NCI-H345 treated with DMSO at 0.1 percent for 48 hours (cell line): Measurements from ENCODE around the gene AP3B2.
"Not testable (repeated sequence)": the region's sequence is repeated elsewhere in the genome, so short reads cannot be mapped to it uniquely, and the experiment has no call there.

Experiments
- DNase-seq: peaks from one replicate; lab custom pipeline; 2025; ENCODE audit not compliant: unreplicated experiment; lab: John Stamatoyannopoulos, UW

AP3B2 gene

GRCh38 chr15:82709421-82710207 lies at the start of gene AP3B2:
Gene AP3B2, minus strand, starts transcription at chr15:82709875. Its CDS starts 169 bp downstream, at chr15:82709706.
- peak; percentile 60 for DNase-seq

DNA sequence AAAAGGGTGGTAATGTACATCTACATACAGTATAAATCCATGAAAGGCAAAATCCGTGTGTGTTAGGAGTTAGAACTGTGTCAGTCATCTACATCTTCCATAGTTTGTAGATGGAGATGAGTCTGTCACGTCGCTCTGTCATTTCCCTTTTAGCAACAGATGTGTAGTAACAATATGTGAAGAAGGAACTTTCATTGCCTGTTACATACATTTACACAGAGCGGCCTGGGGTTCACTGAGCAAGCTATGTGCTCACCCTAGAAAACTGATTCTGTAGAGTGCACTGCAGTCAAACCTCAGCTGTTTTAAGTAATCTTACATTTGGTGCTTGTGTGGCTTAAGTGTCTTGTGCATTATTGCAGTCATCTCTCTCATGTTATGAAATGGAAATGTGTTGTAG lies 41.6 kb upstream of the AP3B2 start:
- DNase-seq: no peak

- DNase-seq: no peak
Observed at GRCh38 chr15:82750831-82751180, 41.1 kb upstream of the AP3B2 start.

DNA sequence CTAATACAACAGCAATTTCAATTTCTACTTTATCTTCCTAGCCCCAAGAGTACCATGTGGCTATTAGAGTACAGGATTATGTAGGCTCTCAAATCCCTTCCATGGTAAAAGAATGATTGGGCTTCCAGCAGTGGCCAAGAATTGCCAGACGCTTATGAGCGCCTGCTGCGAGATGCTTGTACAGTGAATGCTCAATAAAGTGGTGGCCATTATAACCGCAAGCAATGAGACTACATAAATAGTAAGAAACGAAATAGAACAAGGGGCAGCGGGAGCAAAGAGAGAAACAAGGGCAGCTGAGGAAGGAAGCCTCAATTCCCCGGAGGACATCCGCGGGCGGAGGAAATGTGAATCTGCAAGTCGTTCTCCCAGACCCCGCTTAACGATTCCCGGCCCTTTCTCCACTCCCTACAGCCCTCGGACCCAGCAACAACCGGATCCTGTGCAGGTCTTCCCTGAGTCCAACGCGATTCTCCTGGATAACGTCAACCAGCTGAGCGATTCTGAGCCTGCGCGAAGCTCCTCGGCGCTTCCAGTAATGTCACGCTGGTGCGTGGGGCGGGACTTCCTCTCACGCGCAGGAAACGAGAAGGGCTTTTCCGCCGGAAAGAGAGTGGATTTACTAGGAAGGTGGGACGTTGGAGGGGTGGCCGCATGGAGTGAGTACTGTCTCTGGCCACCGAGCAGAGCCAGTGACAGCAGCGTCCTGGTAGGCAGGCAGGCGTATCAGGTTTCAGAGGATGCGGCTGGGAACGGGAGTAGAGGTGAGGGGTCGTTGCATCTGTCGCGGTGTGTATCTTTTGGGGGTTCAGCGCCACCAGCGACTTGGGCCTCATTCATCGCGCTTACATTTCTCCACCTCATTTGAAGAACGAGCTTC lies 40.5 kb upstream of the AP3B2 start:
- peak; percentile 58 for DNase-seq

- DNase-seq: no peak
Observed at GRCh38 chr15:82748315-82748714, 38.6 kb upstream of the AP3B2 start.

- DNase-seq: no peak
Observed at GRCh38 chr15:82743810-82744209, 34.1 kb upstream of the AP3B2 start.

DNA sequence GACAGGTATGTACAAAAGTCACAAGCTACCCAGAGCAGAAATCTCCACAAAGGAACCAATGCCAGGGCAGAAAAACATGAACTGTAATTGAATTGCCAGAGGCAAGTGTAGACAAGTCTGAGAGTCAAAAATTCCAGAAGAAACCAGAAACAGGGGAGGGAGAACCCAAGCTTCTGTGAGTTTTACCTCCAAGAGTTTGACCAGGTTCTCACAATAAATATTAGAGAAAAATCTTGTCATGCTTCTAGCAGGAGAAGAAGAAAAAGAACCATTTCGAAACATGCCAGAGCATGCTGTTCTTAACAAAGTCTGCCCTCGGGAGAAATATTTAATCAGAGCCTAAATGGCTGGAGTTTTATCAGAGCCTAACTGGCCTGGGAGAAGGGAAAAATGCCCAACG lies 32.5 kb upstream of the AP3B2 start:
- no peak for DNase-seq

DNA sequence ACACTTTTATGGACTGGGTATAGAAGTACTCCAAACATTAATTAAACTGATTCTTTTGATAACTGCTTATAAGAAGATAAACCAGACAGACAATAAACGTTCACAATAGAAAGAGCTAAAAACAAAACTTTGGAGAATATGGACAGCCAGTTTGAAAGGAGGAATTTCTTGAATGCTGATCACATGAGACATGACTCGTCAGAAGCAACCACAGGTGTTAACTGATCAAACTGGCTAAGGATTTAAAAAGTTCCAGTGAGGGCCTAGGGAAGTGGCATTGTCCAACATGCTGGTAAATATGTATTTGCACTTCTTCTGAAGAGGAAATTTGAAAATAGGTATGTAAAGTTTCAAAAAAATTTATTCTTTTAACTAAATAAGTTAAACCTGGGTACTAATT lies 29.4 kb upstream of the AP3B2 start:
- no peak for DNase-seq

GRCh38 chr15:82737975-82738374 lies 28.3 kb upstream of the AP3B2 start:
- DNase-seq: no peak

DNA sequence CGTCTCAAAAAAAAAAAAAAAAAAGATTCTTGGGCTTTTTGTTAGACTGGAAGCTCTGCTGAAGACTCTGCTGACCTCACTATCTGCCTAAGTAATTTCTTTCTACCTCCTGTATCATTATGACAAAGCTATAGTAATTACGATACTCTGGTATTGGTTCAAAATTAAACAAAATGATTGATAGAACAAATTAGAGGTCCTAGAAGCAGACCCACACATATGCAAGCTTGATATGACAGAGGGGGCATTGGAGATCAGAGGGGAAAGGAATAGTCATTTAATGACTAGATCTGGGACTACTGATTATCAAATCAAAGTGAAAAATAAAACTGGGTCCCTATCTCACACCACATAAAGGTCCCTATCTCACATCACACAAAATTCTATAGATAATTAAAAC lies 21.9 kb upstream of the AP3B2 start:
- DNase-seq: no peak

GRCh38 chr15:82730022-82730530 lies 20.4 kb upstream of the AP3B2 start:
- no peak for DNase-seq

- no peak for DNase-seq
Observed at GRCh38 chr15:82726816-82727215, 17.1 kb upstream of the AP3B2 start.

DNA sequence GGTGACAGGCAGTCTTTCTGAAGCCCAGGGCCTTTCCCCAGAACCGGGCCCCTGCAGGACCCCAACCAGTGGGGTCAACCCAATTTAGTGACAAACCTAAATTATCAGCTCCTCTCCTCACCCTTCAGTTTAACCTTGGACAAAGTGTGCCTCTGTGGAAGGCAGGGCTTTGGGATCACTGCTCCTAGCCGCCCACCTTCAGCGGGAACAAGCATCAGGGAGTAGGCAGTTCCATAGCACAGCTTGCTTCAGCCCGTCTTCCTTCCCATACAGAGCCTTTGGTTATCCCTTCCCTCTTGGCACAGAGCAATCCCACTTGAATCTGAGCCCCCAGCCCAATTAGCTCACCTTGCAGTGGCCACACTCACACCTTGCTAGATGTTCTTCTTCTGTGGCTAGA lies 5.3 kb upstream of the AP3B2 start:
- DNase-seq: no peak

DNA sequence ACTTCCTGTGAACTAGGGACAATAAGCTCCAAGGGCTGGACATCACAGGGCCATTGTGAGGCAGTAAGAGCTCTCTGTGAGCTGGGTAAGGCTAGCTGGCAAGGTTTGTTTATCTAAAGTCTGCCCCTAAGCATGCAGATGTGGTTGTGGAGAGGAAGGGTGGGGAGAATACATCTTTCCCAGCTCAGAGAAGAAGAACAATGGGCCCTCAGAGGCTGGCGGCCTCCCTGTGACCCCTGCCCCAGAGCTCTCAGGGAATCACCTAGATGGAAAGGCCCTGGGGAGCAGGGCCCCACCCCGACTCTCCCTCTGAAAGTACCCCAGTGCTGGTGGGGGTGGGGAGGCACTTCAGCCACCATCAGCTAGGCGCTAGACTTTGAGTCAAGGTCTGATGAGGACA lies 4.3 kb upstream of the AP3B2 start:
- no peak for DNase-seq

GRCh38 chr15:82712036-82712435 lies 2.4 kb upstream of the AP3B2 start:
- no peak for DNase-seq

GRCh38 chr15:82710926-82711490 lies 1.3 kb upstream of the AP3B2 start:
- no peak for DNase-seq

DNA sequence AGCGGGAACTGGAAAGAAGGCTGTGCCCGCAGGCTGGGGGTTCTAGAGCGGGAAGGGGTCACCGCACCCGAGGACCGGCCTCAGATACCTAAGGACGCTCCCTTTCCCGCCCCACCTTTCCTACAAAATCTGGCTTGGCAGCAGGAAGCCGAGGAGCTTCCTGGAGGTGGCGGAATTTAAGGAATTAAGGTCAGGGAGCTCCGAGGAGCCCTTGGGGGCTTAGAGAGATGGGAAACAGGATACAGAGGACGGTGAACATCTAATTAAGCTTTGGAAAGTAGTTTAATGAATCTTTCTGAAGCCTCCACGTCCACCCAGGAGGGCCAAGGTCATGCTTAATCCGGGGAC lies 507 bp upstream of the AP3B2 start:
- DNase-seq: no peak

- no peak for DNase-seq
Observed at GRCh38 chr15:82709081-82709420, 624 bp downstream of the AP3B2 start.

DNA sequence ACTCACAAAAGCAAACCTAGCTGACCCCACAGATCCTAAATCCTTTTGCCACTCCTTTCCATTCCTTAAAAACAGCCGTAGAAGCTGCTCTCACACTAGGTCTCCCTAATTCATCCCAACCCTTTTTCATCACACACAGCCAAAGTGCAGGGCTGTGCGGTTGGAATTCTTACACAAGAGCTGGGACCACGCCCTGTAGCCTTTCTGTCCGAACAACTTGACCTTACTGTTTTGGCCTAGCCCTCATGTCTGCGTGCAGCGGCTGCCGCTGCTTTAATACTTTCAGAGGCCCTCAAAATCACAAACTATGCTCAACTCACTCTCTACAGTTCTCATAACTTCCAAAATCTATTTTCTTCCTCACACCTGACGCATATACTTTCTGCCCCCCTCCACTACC lies 3.8 kb downstream of the AP3B2 start:
- DNase-seq: not testable (repeated sequence)

GRCh38 chr15:82699726-82700125 lies 9.9 kb downstream of the AP3B2 start:
- no peak for DNase-seq

DNA sequence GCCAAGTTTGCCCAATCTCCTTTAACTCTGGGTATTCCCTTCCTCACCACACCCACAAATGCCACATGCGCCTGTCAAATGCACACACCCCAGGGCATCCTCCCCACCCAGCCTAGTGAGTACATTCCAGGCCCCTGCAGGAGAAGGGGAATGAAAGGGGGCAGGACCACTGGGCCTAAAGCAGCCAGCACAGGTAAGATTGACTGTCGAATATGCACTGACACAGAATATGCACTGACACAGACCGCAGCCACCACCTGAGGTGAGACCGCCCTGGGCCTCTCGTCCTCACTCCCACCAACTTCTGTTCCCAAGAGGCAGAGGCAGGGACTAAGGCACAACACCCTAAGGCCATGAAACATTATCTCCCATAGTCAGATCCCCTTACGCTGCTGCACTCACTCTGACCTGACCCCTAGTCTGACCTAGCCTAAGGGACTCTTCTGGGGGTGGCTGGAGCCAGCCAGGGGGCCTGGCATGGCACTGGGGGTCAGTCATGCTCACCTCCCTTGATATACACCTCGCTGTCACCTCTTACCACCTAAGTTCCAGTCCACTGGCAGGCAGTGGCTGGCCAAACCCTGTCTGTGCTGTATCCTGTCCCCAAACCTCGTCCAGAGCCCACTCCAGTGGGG lies 10.8 kb downstream of the AP3B2 start:
- no peak for DNase-seq
